ENCODE data around the gene RHOBTB3. TPM values are rescaled to one million over a fixed set of nuclear protein-coding genes. Genes with fewer than 3 reads are reported as not detected.

The RHOBTB3 gene, protein sequence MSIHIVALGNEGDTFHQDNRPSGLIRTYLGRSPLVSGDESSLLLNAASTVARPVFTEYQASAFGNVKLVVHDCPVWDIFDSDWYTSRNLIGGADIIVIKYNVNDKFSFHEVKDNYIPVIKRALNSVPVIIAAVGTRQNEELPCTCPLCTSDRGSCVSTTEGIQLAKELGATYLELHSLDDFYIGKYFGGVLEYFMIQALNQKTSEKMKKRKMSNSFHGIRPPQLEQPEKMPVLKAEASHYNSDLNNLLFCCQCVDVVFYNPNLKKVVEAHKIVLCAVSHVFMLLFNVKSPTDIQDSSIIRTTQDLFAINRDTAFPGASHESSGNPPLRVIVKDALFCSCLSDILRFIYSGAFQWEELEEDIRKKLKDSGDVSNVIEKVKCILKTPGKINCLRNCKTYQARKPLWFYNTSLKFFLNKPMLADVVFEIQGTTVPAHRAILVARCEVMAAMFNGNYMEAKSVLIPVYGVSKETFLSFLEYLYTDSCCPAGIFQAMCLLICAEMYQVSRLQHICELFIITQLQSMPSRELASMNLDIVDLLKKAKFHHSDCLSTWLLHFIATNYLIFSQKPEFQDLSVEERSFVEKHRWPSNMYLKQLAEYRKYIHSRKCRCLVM
- 7.3 to 9.3 TPM (median 8.0 TPM) in 5 replicates for total RNA-seq (2022; extraction: Qiagen RNA extraction; ENCODE audit: low read depth)

DNA sequence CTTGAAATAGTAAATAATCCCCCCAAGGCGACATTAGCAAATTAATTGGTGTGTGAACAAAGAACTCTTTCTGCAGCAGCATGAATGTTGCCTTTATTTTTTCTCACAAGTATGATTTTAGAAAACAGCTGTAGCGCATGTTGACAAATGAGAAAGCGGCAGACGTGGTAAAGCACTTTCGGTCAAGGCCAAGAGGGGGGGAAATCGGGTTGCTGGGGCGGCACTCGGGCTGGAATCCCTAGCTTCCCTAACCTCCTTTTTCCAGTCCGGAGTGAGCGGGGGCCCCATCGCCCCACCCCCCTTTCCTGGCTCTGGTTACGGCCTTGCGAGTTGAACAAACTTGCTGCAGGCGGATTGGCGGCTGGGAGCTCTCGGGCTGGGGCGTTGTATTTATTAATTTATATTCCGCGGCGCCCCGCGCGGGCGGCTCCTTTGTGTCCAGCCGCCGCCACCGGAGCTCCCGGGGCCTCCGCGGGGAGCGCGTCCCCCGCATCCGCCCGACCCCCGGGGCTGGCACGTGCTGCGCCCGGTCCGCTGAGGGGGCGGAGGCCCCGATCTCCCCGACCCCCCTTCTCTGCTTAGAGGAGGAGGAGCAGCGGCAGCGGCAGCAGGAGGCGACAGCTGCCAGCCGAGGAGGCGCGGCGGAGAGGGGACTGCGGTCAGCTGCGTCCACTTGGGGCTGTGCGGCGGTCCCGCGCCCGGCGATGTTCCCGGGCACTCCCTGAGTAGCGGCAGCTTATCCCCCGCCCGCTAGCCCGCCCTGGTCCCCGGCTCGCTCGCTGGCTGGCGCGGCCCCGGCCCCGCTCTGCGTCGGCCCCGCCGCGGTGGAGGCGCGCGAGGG, at the start of gene RHOBTB3:
RHOBTB3 (plus strand) TSS at position 607 of the 841 bp plus-strand sequence. CDS start 347 bp downstream, outside the sequence.

DNA sequence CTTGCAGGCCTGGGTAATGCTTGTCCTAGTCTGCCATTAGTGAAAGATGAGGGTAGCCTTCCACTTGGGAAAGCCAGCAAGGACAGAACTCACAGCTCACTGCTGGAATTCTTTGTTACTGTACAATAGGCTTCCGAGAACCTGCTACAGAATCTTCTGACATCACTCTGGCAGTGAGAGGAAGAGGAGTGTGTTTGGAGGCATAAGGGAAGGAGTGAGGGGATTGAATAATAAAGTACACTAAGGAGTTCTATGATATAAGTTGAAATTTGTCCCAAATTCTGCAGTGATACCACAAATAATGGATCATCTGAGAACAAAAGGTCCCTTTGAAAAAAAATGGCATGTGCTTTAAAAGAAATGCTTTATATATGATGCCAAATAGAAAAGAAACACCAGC, 48.2 kb upstream of the RHOBTB3 start, which contains the start of gene SPATA9:
SPATA9 (minus strand) TSS at position 101 of the 400 bp plus-strand sequence. CDS start 137 bp downstream, outside the sequence.

DNA sequence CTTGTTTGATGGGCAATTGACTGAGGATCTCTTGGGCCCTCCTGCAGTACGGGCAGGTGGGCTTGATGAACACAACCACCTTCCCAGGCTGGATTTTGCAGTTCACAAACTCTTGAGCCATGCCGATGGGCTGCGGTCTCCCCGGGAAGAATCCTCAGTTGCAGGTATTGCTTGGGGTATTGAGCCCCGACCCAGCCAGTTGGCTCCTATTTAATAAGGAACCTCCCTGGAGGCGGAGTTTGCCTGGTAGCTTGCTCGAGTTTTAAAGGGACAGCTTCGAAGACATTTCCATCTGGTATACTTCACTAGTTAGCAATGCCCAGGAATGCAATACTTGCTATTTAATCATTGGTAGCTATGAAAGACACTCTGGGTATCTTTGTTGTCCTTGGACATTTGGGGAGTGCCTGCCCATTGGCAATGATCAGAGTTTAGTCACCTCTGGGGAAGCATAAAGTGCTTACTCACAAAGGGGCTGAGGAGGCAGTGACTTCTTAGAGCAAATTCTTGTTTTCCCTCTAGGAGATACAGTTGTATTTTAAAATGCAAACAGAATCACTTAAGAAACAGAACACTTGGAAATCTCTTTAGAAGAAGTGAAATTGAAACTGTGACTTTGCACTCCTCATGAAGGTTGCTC, 91.5 kb downstream of the RHOBTB3 start, which contains the start of gene GLRX:
GLRX (minus strand) TSS at position 185 of the 640 bp plus-strand sequence; CDS start at position 121, 64 bp downstream.

Other genes starting within 250 kb of the RHOBTB3 start
- 20.5 to 26.3 TPM (median 24.2 TPM) in 5 replicates for gene SKIC3, start 176.4 kb upstream of the RHOBTB3 start, total RNA-seq (2022; extraction: Qiagen RNA extraction; ENCODE audit: low read depth)
- gene ARSK, start 176.2 kb upstream of the RHOBTB3 start, total RNA-seq (2022; extraction: Qiagen RNA extraction; ENCODE audit: low read depth), result 6.3 to 9.6 TPM (median 7.5 TPM) in 5 replicates
- 0.08 to 0.14 TPM (median 0.14 TPM) in 4 of 5 replicates, not detected in the other for gene GPR150, start 111.2 kb upstream of the RHOBTB3 start, total RNA-seq (2022; extraction: Qiagen RNA extraction; ENCODE audit: low read depth)
- 2.6 to 3.5 TPM (median 3.2 TPM) in 5 replicates for gene RFESD, start 84.6 kb upstream of the RHOBTB3 start, total RNA-seq (2022; extraction: Qiagen RNA extraction; ENCODE audit: low read depth)
- gene SPATA9, start 48.3 kb upstream of the RHOBTB3 start, total RNA-seq (2022; extraction: Qiagen RNA extraction; ENCODE audit: low read depth), result 0.13 TPM in 1 of 5 replicates, not detected in the others
- gene GLRX, start 91.4 kb downstream of the RHOBTB3 start, total RNA-seq (2022; extraction: Qiagen RNA extraction; ENCODE audit: low read depth), result 43.9 to 74.3 TPM (median 52.1 TPM) in 5 replicates
- 11.3 to 18.1 TPM (median 12.5 TPM) in 5 replicates for gene ELL2, start 230.5 kb downstream of the RHOBTB3 start, total RNA-seq (2022; extraction: Qiagen RNA extraction; ENCODE audit: low read depth)

Data from A549 treated with DMSO at 1 μM for 4 hours (cell line).